PC-9 (cell line): Measurements from ENCODE around the gene RPL19. TPM values are rescaled to one million over a fixed set of nuclear protein-coding genes. Genes with fewer than 3 reads are reported as not detected.
A peak's percentile ranks its signal among the peaks of the same experiment; 100 is the strongest.

ENCODE experiments used
- BruUV-seq: library from RNA; stranded (reverse); fragments of 400-500 nt; replicated peaks from 2 replicates; lab custom pipeline; 2021; lab: Mats Ljungman, UMichigan
- CTCF ChIA-PET: fragments of 300-600 bp; sonication (Branson Sonifier 250); formaldehyde crosslinking; loops from one replicate; lab custom pipeline; 2022; ENCODE audit warnings: antibody characterized with exemption; lab: Charles Lee
- POLR2A ChIA-PET: fragments of 300-600 bp; sonication (Branson Sonifier 250); formaldehyde crosslinking; loops from one replicate; lab custom pipeline; 2022; ENCODE audit warnings: antibody characterized with exemption; ENCODE audit not compliant: unreplicated experiment; lab: Charles Lee
- DNase-seq, 2 experiments: peaks; one replicate each; pipeline versions ENCODE4 v3.0.0 to v3.0.0-alpha.2; 2015 to 2022; ENCODE audit warnings: mixed read lengths in 1 of 2
- H2AFZ ChIP-seq: fragments of 200-600 bp; sonication (generic); 2 replicates; pipeline ENCODE4 v1.8.1; 2017; ENCODE audit warnings: antibody characterized with exemption
- H3F3A ChIP-seq: fragments of 200-600 bp; sonication (generic); 2 replicates; pipeline ENCODE4 v1.8.1; 2017; ENCODE audit warnings: antibody characterized with exemption, mild to moderate bottlenecking, low read depth; ENCODE audit not compliant: insufficient read depth
- H3K27ac ChIP-seq: fragments of 200-600 bp; sonication (generic); 2 replicates; pipeline ENCODE4 v1.6.1; 2016; ENCODE audit warnings: mixed run types
- H3K27me3 ChIP-seq: fragments of 200-600 bp; sonication (generic); 2 replicates; pipeline ENCODE4 v1.6.1; 2016; ENCODE audit warnings: low read depth, mixed run types; ENCODE audit not compliant: insufficient read depth
- H3K36me3 ChIP-seq: fragments of 200-600 bp; sonication (generic); 2 replicates; pipeline ENCODE4 v1.6.1; 2016; ENCODE audit warnings: low read depth, mixed run types
- H3K4me1 ChIP-seq: fragments of 200-600 bp; sonication (generic); replicated peaks from 2 replicates; pipeline ENCODE4 v1.6.1; 2016; ENCODE audit warnings: mixed run types; ENCODE audit not compliant: insufficient read depth
- H3K4me2 ChIP-seq: fragments of 200-600 bp; sonication (generic); 2 replicates; pipeline ENCODE4 v1.6.1; 2017; ENCODE audit warnings: mixed run types
- H3K4me3 ChIP-seq: fragments of 200-600 bp; sonication (generic); 2 replicates; pipeline ENCODE4 v1.6.1; 2016; ENCODE audit warnings: mixed run types
- H3K79me2 ChIP-seq: fragments of 200-600 bp; sonication (generic); 2 replicates; pipeline ENCODE4 v1.6.1; 2017; ENCODE audit warnings: low read depth, mixed run types
- H3K9me2 ChIP-seq: fragments of 200-600 bp; sonication (generic); 2 replicates; pipeline ENCODE4 v1.8.1; 2017; ENCODE audit warnings: mild to moderate bottlenecking; ENCODE audit not compliant: insufficient read depth
- H3K9me3 ChIP-seq: fragments of 200-600 bp; sonication (generic); 2 replicates; pipeline ENCODE4 v1.8.1; 2016; ENCODE audit warnings: low read depth; ENCODE audit not compliant: insufficient read depth
- H4K20me1 ChIP-seq: fragments of 200-600 bp; sonication (generic); 2 replicates; pipeline ENCODE4 v1.8.1; 2017; ENCODE audit not compliant: insufficient read depth
- CTCF ChIP-seq: fragments of 200-600 bp; sonication (generic); conservative IDR thresholded peaks from 2 replicates; pipeline ENCODE4 v1.6.1; 2017; ENCODE audit warnings: mixed run types, antibody characterized with exemption, mild to moderate bottlenecking, moderate library complexity
- EZH2 ChIP-seq: fragments of 200-600 bp; sonication (generic); IDR thresholded peaks from 2 replicates; pipeline ENCODE4 v1.8.0; 2017; ENCODE audit warnings: antibody characterized with exemption, low read depth
- intact Hi-C: fragments of 100-400 bp; cut with micrococcal nuclease; formaldehyde crosslinking; loops from one replicate; pipeline ENCODE4 v1.10.0; 2022; ENCODE audit not compliant: unreplicated experiment
- total RNA-seq: library from RNA; stranded (reverse); gene quantifications from 2 replicates; pipeline ENCODE4 v1.2.3, GENCODE V29; 2021

RPL19 gene
- total RNA-seq, 1 experiment from 2014 or later = 1,670 TPM

- Histone ChIP-seq H2AFZ (no peak overlapping the region), H4K20me1 (no peaks in the 10 kb centered on the region), H3K4me2 (no peak overlapping the region), H3K27ac (no peak overlapping the region), H3K9me2 (no peaks in the 10 kb centered on the region), H3F3A (peaks cover 12% of the 10 kb centered on the region; the same call in 1 of the 2 replicates), H3K9me3 (no peaks in the 10 kb centered on the region), H3K36me3 (no peaks in the 10 kb centered on the region), H3K79me2 (no peaks in the 10 kb centered on the region), H3K4me3 (no peak overlapping the region), H3K27me3 (no peaks in the 10 kb centered on the region), H3K4me1 (no peaks in the 10 kb centered on the region)
- TF ChIP-seq EZH2 = no peak
- intact Hi-C loops = no loop called here
- POLR2A ChIA-PET = no interaction called here
- CTCF ChIA-PET = no interaction called here
- no TSS peak for BruUV-seq
- DNase-seq = no peak
Observed at GRCh38 chr17:39158623-39159022, 41.5 kb upstream of the RPL19 start.

- ChIA-PET POLR2A (interaction anchor here (0.7 kb wide), 1 partner anchor 64 kb away, joined by 6 read pairs; the partner anchor contains the start of gene STAC2), CTCF (interaction anchor here (1.0 kb wide), 1 partner anchor 8 kb away, joined by 5 read pairs; no protein-coding TSS in a partner anchor)
- H3K27ac ChIP-seq = no peak overlapping the region
Observed at GRCh38 chr17:39161962-39162361, 38.1 kb upstream of the RPL19 start.

GRCh38 chr17:39164675-39165143 is 35.4 kb upstream of the RPL19 start:
- DNase-seq = peak in 1 of 2 experiments; percentile 67
- Histone ChIP-seq H3K9me2 (no peaks in the 10 kb centered on the region), H3K36me3 (no peaks in the 10 kb centered on the region), H3K27me3 (peaks cover 8% of the 10 kb centered on the region; the same call in 1 of the 2 replicates), H4K20me1 (no peaks in the 10 kb centered on the region), H2AFZ (no peak overlapping the region), H3K9me3 (no peaks in the 10 kb centered on the region), H3K4me1 (0 out of 2 replicates have a peak, but pooled peaks cover 4% of the 10 kb centered on the region), H3K79me2 (no peaks in the 10 kb centered on the region), H3K4me2 (peak overlapping the region; percentile 61), H3F3A (peaks cover 8% of the 10 kb centered on the region; the same call in 1 of the 2 replicates), H3K4me3 (no peak overlapping the region), H3K27ac (no peak overlapping the region)
- ChIA-PET CTCF (interaction anchor here (0.6 to 1.9 kb wide), 9 partner anchors 10 to 394 kb away, joined by 3 to 9 read pairs (median 5); partner anchors contain the start of genes PLXDC1 and RPL19), POLR2A (interaction anchor here (0.8 kb wide), 2 partner anchors 13 to 241 kb away, joined by 3 to 7 read pairs; partner anchors contain the start of gene PLXDC1)
- no peak for TF ChIP-seq EZH2
- TF ChIP-seq CTCF = peak; percentile 84
- intact Hi-C loops = no loop called here
- BruUV-seq = no TSS peak

More at GRCh38 chr17:39161962-39162361, 38.1 kb upstream of the RPL19 start:
- Histone ChIP-seq H3K9me2 (no peaks in the 10 kb centered on the region), H3F3A (peaks cover 8% of the 10 kb centered on the region; the same call in 1 of the 2 replicates), H4K20me1 (no peaks in the 10 kb centered on the region), H3K36me3 (no peaks in the 10 kb centered on the region), H3K9me3 (no peaks in the 10 kb centered on the region), H3K4me2 (no peak overlapping the region), H3K4me1 (0 out of 2 replicates have a peak, but pooled peaks cover 4% of the 10 kb centered on the region), H2AFZ (no peak overlapping the region), H3K4me3 (no peak overlapping the region), H3K79me2 (no peaks in the 10 kb centered on the region), H3K27me3 (peaks cover 8% of the 10 kb centered on the region; the same call in 1 of the 2 replicates)
- no peak for DNase-seq
- TF ChIP-seq EZH2 (no peak), CTCF (no peak)
- no TSS peak for BruUV-seq
- intact Hi-C loops = no loop called here
